ENCODE results near the gene C11orf68. TPM values are rescaled to one million over a fixed set of nuclear protein-coding genes. Genes with fewer than 3 reads are reported as not detected.

The C11orf68 gene
- total and polyA plus RNA-seq, 9 of the 15 experiments (the other 6 are each of a cell fraction or from before 2014, with no cell fraction given): 3.6 to 35.9 (median 12.8) TPM

DNA sequence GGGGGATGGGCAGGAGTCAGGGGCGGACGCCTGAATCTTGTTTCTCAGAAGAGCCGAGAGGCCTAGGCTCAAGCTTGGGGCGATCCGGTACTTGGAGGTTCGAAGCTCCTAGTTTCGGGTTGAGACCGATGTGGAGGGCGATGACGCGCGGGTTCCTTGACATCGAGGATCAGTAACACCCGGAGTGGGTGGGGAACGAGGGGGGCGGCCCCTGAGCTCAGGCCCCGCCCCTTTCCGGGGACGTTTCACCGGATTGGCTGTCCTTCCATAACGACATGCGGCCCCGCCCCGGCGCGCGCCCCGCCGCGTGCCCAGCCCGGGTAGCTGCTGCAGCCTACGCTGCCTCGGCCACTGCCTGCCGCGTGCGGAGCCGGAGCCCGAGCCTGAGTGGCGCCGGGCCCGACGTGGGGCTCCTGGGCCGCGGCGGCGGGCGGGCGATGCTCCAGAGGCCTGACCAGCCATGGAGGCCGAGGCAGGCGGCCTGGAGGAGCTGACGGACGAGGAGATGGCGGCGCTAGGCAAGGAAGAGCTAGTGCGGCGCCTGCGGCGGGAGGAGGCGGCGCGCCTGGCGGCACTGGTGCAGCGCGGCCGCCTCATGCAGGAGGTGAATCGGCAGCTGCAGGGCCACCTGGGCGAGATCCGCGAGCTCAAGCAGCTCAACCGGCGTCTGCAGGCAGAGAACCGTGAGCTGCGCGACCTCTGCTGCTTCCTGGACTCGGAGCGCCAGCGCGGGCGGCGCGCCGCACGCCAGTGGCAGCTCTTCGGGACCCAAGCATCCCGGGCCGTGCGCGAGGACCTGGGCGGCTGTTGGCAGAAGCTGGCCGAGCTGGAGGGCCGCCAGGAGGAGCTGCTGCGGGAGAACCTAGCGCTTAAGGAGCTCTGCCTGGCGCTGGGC is 28.3 kb downstream of the C11orf68 start, which contains the start of gene CCDC85B:
TSS of gene CCDC85B (plus strand) at position 350 of the 895 bp plus-strand sequence. CDS start at position 461, 111 bp downstream.
- ChIA-PET CTCF (ENCODE audit: low intra/inter-chr PET ratio) (interaction anchor here (1.1 to 1.7 kb wide), 2 partner anchors 21 to 100 kb away, joined by 3 to 5 read pairs; no protein-coding TSS in a partner anchor), POLR2A (interaction anchor here (0.6 to 14.4 kb wide), 40 partner anchors 9 to 961 kb away, joined by 3 to 147 read pairs (median 4); partner anchors contain the start of genes BANF1, C11orf68, CFL1 and CTSW)
- H2AFZ ChIP-seq (ENCODE audit: low read depth, low read length): peak within 1 kb of the TSS; percentile 78
- no peaks in the 10 kb centered on the region for H3K27me3 ChIP-seq (ENCODE audit: control insufficient read depth in 2 of 2, insufficient read depth in 2 of 2, low read length in 2 of 2)
- in situ Hi-C loops (cut with MboI) (no loop called here), intact Hi-C loops (cut with micrococcal nuclease) (loop anchor here (1.0 kb wide), 1 partner anchor 99 kb away; no protein-coding TSS in a partner anchor)
- under 1% methylated on average over 86 of the region's 94 CpGs for WGBS (ENCODE audit: insufficient coverage, low coverage, missing lambda C conversion rate)
- H3K4me2 ChIP-seq (ENCODE audit: insufficient read depth, low read length): peak within 1 kb of the TSS; percentile 91
- H3K36me3 ChIP-seq (ENCODE audit: control insufficient read depth, insufficient read depth, low read length): peaks cover 50% of the 10 kb centered on the region; the same call in 2 of the 3 replicates
- peaks cover 40 to 67% of the 10 kb centered on the region in 2 experiments for H3K4me1 ChIP-seq (replicated peaks in 1 of 2; ENCODE audit: control insufficient read depth in 2 of 2, insufficient read depth in 2 of 2, low read length in 2 of 2)
- peak; percentile 81 for FAIRE-seq
- H4K20me1 ChIP-seq (replicated peaks; ENCODE audit: control insufficient read depth, insufficient read depth, low read length): peaks cover 21% of the 10 kb centered on the region
- H3K9me1 ChIP-seq (ENCODE audit: control insufficient read depth, insufficient read depth, low read length): no peaks in the 10 kb centered on the region
- peak within 1 kb of the TSS; percentile 70 for H3K4me3 ChIP-seq
- no TSS peak for BruUV-seq (replicated peaks)
- DNase-seq (ENCODE audit: extremely low read depth in 1 of 4, low spot score in 3 of 4): peak; percentile 91 to 98 (median 94)
- peak; percentile 71 for ATAC-seq
- H3K79me2 ChIP-seq (ENCODE audit: control insufficient read depth, insufficient read depth, low read length): peaks cover 64% of the 10 kb centered on the region
- no peaks in the 10 kb centered on the region for H3K9me3 ChIP-seq (replicated peaks; ENCODE audit: control insufficient read depth, insufficient read depth, low read depth, low read length)
- peak within 1 kb of the TSS; percentile 80 to 98 for H3K9ac ChIP-seq (ENCODE audit: insufficient read depth in 1 of 2, low read depth in 2 of 2, low read length in 2 of 2)
- H3K27ac ChIP-seq (ENCODE audit: extremely low read depth, low read depth, low read length): peak within 1 kb of the TSS; percentile 85
- TF ChIP-seq ZNF146 (CRISPR knock-in tag; IDR thresholded peaks at IDR 0.05; ENCODE audit: unreplicated experiment) (no peak), ZNF134 (CRISPR knock-in tag; conservative IDR thresholded peaks at IDR 0.05) (no peak), HSF4 (CRISPR knock-in tag; IDR thresholded peaks at IDR 0.05; ENCODE audit: borderline replicate concordance) (no peak), RBM39 (optimal IDR thresholded peaks at IDR 0.05; ENCODE audit: low read depth, low read length) (no peak), CREBBP (IDR thresholded peaks at IDR 0.05; ENCODE audit: low read depth, low read length) (no peak), TAF15 (IDR thresholded peaks at IDR 0.05; ENCODE audit: low read depth, low read length) (no peak), ZKSCAN3 (CRISPR knock-in tag; IDR thresholded peaks at IDR 0.05) (no peak), STAT5B (CRISPR knock-in tag; IDR thresholded peaks at IDR 0.05) (no peak), GABPB2 (CRISPR knock-in tag; conservative IDR thresholded peaks at IDR 0.05) (no peak), KAT8 (IDR thresholded peaks at IDR 0.05; ENCODE audit: low read depth) (no peak), FOXK1 (CRISPR knock-in tag; IDR thresholded peaks at IDR 0.05; ENCODE audit: borderline replicate concordance) (no peak), ZNF12 (CRISPR knock-in tag; IDR thresholded peaks at IDR 0.05) (no peak; the same call in 1 of the 2 replicates), SRSF1 (IDR thresholded peaks at IDR 0.05; ENCODE audit: low read depth, low read length) (no peak)
- TF ChIP-seq, protein P1, sequence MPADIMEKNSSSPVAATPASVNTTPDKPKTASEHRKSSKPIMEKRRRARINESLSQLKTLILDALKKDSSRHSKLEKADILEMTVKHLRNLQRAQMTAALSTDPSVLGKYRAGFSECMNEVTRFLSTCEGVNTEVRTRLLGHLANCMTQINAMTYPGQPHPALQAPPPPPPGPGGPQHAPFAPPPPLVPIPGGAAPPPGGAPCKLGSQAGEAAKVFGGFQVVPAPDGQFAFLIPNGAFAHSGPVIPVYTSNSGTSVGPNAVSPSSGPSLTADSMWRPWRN (IDR thresholded peaks at IDR 0.05; ENCODE audit: low read depth): peak; percentile 95
- TF ChIP-seq, protein P2, sequence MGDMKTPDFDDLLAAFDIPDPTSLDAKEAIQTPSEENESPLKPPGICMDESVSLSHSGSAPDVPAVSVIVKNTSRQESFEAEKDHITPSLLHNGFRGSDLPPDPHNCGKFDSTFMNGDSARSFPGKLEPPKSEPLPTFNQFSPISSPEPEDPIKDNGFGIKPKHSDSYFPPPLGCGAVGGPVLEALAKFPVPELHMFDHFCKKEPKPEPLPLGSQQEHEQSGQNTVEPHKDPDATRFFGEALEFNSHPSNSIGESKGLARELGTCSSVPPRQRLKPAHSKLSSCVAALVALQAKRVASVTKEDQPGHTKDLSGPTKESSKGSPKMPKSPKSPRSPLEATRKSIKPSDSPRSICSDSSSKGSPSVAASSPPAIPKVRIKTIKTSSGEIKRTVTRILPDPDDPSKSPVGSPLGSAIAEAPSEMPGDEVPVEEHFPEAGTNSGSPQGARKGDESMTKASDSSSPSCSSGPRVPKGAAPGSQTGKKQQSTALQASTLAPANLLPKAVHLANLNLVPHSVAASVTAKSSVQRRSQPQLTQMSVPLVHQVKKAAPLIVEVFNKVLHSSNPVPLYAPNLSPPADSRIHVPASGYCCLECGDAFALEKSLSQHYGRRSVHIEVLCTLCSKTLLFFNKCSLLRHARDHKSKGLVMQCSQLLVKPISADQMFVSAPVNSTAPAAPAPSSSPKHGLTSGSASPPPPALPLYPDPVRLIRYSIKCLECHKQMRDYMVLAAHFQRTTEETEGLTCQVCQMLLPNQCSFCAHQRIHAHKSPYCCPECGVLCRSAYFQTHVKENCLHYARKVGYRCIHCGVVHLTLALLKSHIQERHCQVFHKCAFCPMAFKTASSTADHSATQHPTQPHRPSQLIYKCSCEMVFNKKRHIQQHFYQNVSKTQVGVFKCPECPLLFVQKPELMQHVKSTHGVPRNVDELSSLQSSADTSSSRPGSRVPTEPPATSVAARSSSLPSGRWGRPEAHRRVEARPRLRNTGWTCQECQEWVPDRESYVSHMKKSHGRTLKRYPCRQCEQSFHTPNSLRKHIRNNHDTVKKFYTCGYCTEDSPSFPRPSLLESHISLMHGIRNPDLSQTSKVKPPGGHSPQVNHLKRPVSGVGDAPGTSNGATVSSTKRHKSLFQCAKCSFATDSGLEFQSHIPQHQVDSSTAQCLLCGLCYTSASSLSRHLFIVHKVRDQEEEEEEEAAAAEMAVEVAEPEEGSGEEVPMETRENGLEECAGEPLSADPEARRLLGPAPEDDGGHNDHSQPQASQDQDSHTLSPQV (IDR thresholded peaks at IDR 0.05): peak; percentile 93
